ENCODE data around the gene GNAI1.

GNAI1 gene

DNA sequence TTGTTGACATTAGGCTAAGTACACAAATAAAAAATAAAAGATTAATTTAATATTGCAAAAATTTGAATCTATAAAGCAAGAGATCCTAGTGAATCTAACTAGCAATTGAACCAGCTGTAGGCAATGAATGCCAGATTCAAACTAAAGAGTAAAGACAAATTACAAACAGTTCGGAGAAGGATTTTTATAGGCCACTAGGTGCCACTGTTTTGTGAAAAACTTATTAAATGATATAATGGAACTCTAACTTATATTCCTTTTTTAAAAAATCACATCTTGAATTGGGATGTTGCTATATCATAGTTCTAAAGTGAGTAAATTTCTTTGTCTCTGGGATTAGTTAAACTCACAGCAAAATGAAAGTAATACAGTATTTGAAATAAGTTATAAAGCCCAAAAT lies 39.1 kb upstream of the GNAI1 start:
- DNase-seq (ENCODE audit: low read depth) = peak; percentile 33
- H3K4me3 ChIP-seq (ENCODE audit: low read depth, low read length) = no peak overlapping the region
- TF ChIP-seq CTCF (IDR thresholded peaks at IDR 0.05; ENCODE audit: control insufficient read depth, extremely low read depth, insufficient read depth) = peak; percentile 42

DNA sequence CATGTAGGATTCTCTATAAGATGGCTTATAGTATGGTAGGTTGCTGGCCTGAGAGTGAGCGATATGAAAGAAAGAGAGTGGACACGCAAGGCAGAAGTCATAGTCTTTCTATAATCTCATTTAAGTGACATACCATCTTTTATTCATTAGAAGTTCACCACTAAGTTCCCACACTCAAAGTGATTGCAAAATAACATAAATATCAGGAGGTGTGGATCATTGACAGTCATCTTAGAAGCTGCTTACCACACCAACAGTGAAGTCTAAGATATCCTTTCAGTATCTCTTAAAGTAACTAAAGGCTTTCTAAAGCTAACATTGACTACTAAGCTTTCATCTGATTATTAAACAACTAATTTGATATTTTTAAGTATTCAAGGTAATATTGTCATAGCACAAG lies 36.9 kb upstream of the GNAI1 start:
- H3K4me3 ChIP-seq (ENCODE audit: low read depth, low read length) = no peak overlapping the region
- TF ChIP-seq CTCF (IDR thresholded peaks at IDR 0.05; ENCODE audit: control insufficient read depth, extremely low read depth, insufficient read depth) = no peak
- no peak for DNase-seq (ENCODE audit: low read depth)

DNA sequence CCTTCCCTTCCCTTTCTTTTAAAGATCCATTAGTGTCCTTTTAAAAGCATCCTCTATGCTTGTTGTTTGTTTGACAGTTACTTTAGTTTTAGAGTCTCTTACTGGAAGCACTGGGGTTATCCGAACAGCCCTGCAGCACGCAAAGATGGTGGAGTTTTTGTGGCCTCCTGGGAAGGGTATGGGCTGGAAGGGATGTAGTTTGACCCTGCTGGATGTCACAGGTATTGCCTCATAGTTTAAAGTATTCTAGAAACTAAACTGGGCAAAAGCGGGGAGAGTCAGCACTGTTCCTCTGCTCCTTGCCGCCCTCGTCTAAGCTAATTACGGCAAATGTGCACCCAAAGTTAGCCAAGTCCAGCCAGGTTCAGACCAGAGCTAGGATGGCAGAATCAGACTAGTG lies 35.8 kb upstream of the GNAI1 start:
- no peak overlapping the region for H3K4me3 ChIP-seq (ENCODE audit: low read depth, low read length)
- DNase-seq (ENCODE audit: low read depth) = no peak
- TF ChIP-seq CTCF (IDR thresholded peaks at IDR 0.05; ENCODE audit: control insufficient read depth, extremely low read depth, insufficient read depth) = no peak

- TF ChIP-seq CTCF (IDR thresholded peaks at IDR 0.05; ENCODE audit: control insufficient read depth, extremely low read depth, insufficient read depth) = no peak
- H3K4me3 ChIP-seq (ENCODE audit: low read depth, low read length) = no peak overlapping the region
- no peak for DNase-seq (ENCODE audit: low read depth)
Observed at GRCh38 chr7:80100254-80100653, 34.4 kb upstream of the GNAI1 start.

DNA sequence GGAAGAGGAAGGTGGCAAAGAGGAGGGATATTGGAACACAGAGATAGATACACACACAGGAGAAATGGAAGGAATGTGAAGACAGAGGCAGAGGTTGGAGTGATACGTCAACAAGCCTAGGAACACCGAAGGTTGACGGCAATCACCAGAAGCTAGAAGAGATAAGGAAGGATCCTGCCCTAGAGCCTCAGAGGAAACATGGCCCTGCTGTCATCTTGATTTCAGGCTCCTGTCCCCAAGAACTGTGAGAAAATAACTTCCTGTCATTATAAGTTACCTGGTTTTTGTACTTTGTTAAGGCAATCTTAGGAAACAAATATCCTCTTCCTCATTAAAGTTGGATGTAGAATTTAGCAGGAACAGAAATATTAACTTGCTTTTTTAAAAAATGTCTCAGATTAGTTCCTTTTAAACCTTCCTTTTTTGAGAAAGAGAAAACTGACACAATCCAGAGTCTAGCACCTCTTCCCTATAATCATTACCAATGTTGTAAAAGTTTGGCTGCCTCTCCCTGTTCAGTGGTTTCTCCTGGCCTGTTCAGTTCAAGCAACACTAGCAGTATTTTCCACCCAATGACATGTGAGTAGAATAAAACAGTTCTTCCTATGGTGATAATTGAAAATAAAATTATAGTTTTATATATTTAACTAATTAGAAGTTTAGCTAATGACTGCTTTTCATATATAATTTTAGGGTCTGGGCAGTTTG lies 28.8 kb upstream of the GNAI1 start:
- no peak overlapping the region for H3K4me3 ChIP-seq (ENCODE audit: low read depth, low read length)
- DNase-seq (ENCODE audit: low read depth) = no peak
- no peak for TF ChIP-seq CTCF (IDR thresholded peaks at IDR 0.05; ENCODE audit: control insufficient read depth, extremely low read depth, insufficient read depth)

DNA sequence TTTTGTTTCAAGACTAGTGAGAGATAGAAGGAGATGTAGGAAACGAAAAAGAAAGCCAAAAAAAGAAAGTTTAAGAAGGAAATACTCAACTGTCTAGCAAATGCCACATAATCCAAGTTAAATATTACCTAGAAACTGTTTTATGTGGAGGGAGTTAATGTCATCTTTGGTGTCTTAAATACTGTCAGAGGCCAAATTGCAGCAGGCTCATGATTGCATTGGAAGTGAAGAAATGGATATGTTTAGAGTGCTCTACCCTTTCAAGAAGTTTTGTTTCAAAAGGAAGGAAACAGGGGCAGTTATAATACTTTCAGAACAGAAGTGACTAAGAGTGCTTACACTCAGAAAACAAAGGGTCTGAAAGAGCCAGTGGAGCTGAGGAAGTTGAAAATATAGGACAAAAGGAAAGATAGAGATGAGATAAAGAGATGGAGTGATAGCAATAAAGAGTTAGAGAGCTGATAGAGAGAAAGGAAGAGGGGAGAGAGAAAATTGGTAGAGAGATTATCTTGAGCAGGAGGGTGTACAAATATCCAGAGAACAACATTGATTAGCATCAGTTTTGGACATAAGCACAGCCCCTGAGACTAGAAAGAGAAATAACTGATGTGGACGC lies 28.0 kb upstream of the GNAI1 start:
- no peak for DNase-seq (ENCODE audit: low read depth)
- H3K4me3 ChIP-seq (ENCODE audit: low read depth, low read length) = no peak overlapping the region
- no peak for TF ChIP-seq CTCF (IDR thresholded peaks at IDR 0.05; ENCODE audit: control insufficient read depth, extremely low read depth, insufficient read depth)

GRCh38 chr7:80107278-80107677 lies 27.4 kb upstream of the GNAI1 start:
- TF ChIP-seq CTCF (IDR thresholded peaks at IDR 0.05; ENCODE audit: control insufficient read depth, extremely low read depth, insufficient read depth) = no peak
- no peak overlapping the region for H3K4me3 ChIP-seq (ENCODE audit: low read depth, low read length)
- no peak for DNase-seq (ENCODE audit: low read depth)

Data from LNCaP clone FGC (cell line).